Measurements from ENCODE around the gene UBE2E2. TPM values are rescaled to one million over a fixed set of nuclear protein-coding genes. Genes with fewer than 3 reads are reported as not detected.
A peak's percentile ranks its signal among the peaks of the same experiment; 100 is the strongest.
"Not testable (repeated sequence)": the region's sequence is repeated elsewhere in the genome, so short reads cannot be mapped to it uniquely, and the experiment has no call there.

Gene UBE2E2
- total RNA-seq, 1 donor from 2014 or later = 28.7 TPM

GRCh38 chr3:23608650-23609049 is 405.5 kb downstream of the UBE2E2 start:
- no peak for DNase-seq (ENCODE audit: low read depth)
- Histone ChIP-seq H3K27me3 (ENCODE audit: control insufficient read depth, insufficient read depth, low read length) (no peaks in the 10 kb centered on the region), H3K4me3 (ENCODE audit: low read depth, low read length) (no peak overlapping the region), H3K36me3 (ENCODE audit: control insufficient read depth, insufficient read depth, low read length) (no peaks in the 10 kb centered on the region)
- TF ChIP-seq CTCF (IDR thresholded peaks at IDR 0.05; ENCODE audit: insufficient read depth, low read length, poor library complexity, severe bottlenecking) = no peak

GRCh38 chr3:23611737-23612295 is 408.7 kb downstream of the UBE2E2 start:
- H3K4me3 ChIP-seq (ENCODE audit: low read depth, low read length) = no peak overlapping the region
- DNase-seq (ENCODE audit: low read depth) = no peak
- no peaks in the 10 kb centered on the region for H3K27me3 ChIP-seq (ENCODE audit: control insufficient read depth, insufficient read depth, low read length)
- TF ChIP-seq CTCF (IDR thresholded peaks at IDR 0.05; ENCODE audit: insufficient read depth, low read length, poor library complexity, severe bottlenecking) = no peak
- no peaks in the 10 kb centered on the region for H3K36me3 ChIP-seq (ENCODE audit: control insufficient read depth, insufficient read depth, low read length)

DNA sequence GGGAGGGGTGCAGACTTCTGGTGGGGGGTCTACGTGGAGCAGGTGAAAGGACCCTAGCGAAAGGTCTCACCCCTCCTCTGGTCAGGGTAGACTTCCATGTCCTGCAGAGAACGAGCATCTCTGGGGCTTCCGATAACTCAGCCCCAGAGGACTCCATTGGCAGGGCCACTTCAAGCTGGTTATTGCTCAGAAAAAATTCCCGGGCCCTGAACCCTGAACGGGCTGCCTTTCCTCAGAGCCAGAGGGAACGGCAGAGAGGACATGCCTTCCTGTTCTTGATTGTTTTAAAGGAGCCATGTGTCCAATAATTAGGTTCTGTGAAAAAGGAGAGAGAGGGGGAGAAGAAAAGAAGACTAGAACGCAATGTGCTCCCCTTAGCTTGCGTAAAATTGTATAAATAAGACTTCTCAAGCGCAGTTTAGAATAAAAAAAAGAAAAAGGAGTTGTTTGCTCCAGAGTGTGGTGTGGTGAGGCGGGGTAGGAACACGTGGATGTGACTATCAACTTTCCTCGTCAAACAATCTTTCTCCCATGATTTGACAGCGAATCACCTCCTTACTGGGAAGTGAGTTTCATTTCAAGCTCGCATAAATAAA is 409.3 kb downstream of the UBE2E2 start:
- TF ChIP-seq CTCF (IDR thresholded peaks at IDR 0.05; ENCODE audit: insufficient read depth, low read length, poor library complexity, severe bottlenecking) = no peak
- H3K4me3 ChIP-seq (ENCODE audit: low read depth, low read length) = no peak overlapping the region
- H3K36me3 ChIP-seq (ENCODE audit: control insufficient read depth, insufficient read depth, low read length) = no peaks in the 10 kb centered on the region
- DNase-seq (ENCODE audit: low read depth) = peak; percentile 31
- H3K27me3 ChIP-seq (ENCODE audit: control insufficient read depth, insufficient read depth, low read length) = no peaks in the 10 kb centered on the region

GRCh38 chr3:23615068-23615467 is 411.9 kb downstream of the UBE2E2 start:
- H3K36me3 ChIP-seq (ENCODE audit: control insufficient read depth, insufficient read depth, low read length) = no peaks in the 10 kb centered on the region
- DNase-seq (ENCODE audit: low read depth) = no peak
- H3K4me3 ChIP-seq (ENCODE audit: low read depth, low read length) = no peak overlapping the region
- TF ChIP-seq CTCF (IDR thresholded peaks at IDR 0.05; ENCODE audit: insufficient read depth, low read length, poor library complexity, severe bottlenecking) = no peak
- no peaks in the 10 kb centered on the region for H3K27me3 ChIP-seq (ENCODE audit: control insufficient read depth, insufficient read depth, low read length)

DNA sequence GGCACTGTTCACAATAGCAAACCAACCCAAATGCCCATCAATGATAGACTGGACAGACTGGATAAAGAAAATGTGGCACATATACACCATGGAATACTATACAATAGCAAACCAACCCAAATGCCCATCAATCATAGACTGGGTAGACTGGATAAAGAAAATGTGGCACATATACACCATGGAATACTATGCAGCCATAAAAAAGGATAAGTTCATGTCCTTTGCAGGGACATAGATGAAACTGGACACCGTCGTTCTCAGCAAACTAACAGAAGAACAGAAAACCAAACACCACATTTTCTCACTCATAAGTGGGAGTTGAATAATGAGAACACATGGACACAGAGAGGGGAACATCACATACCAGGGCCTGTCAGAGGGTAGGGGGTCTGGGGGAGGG is 415.3 kb downstream of the UBE2E2 start:
- not testable (repeated sequence) for DNase-seq (ENCODE audit: low read depth)

DNA sequence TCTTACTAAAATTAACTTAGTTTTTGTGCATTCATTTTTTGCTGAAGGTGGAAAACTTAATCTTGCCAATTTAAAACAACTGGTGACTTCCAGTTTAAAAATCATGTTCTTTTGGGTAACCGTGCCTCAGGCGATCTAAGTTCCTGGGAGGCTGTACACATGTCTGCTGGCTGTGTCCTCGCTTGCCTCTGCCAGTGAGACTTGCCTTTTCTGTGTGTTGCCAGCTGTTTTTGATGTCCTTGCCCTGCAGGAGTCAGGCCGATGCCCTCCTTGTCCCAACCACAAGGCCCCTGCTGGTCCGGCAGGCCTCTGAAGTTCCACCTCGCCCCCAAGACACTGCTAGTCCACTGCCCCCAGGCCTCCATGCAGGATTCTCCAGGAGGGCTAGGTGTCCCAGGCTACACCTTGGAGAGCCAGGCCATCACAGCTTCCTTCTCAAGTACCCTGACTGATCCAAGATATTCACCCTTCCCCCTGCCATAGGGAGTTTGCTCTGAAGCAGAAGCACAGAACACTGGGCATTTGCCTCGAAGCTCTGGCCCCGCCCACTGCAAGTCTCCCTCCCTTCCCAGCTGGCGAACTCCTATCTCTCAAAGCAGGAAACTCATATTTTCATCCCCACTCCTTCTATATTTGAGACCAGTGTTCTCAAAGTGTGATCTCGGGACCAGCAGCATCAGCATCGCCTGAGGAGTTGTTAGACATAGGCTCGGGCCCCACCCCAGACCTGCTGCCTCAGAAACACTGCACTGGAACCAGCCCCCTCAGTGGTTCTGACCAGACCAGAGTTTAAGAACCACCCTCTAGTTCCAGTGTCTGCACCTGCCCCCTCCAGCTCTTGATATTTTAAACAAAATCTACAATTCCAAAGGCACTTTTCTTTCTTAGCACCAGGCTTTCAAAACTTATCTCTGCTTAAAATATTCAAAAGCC is 416.8 kb downstream of the UBE2E2 start:
- no peak overlapping the region for H3K4me3 ChIP-seq (ENCODE audit: low read depth, low read length)
- no peak for DNase-seq (ENCODE audit: low read depth)
- H3K27me3 ChIP-seq (ENCODE audit: control insufficient read depth, insufficient read depth, low read length) = no peaks in the 10 kb centered on the region
- TF ChIP-seq CTCF (IDR thresholded peaks at IDR 0.05; ENCODE audit: insufficient read depth, low read length, poor library complexity, severe bottlenecking) = no peak
- H3K36me3 ChIP-seq (ENCODE audit: control insufficient read depth, insufficient read depth, low read length) = no peaks in the 10 kb centered on the region

More for the DNA sequence above, 415.3 kb downstream of the UBE2E2 start:
- H3K27me3 ChIP-seq (ENCODE audit: control insufficient read depth, insufficient read depth, low read length); H3K36me3 ChIP-seq (ENCODE audit: control insufficient read depth, insufficient read depth, low read length); H3K4me3 ChIP-seq (ENCODE audit: low read depth, low read length): not testable (repeated sequence)

All from kidney epithelial cell (primary cell).